Keratinocyte (primary cell): ENCODE measurements around the gene PSMB10. TPM values are rescaled to one million over a fixed set of nuclear protein-coding genes. Genes with fewer than 3 reads are reported as not detected.

Source experiments
- DNase-seq: peaks from one replicate; pipeline ENCODE4 v3.0.0-alpha.2; 2011; ENCODE audit warnings: low read depth, missing footprints, low spot score
- FAIRE-seq: peaks from 2 replicates; lab custom pipeline; 2011; peaks lifted over from hg19 to GRCh38; lab: Jason Lieb, UNC
- H2AFZ ChIP-seq: 2 replicates; pipeline ENCODE4 v1.6.0; 2012; ENCODE audit warnings: low read length, control low read depth, inconsistent platforms; ENCODE audit not compliant: control insufficient read depth
- H3K27ac ChIP-seq: 2 replicates; pipeline ENCODE4 v1.5.1; 2011; ENCODE audit warnings: low read length; ENCODE audit not compliant: control insufficient read depth, insufficient read depth
- H3K27me3 ChIP-seq: 3 replicates; pipeline ENCODE4 v1.6.0; 2011; ENCODE audit warnings: low read length; ENCODE audit not compliant: control insufficient read depth, insufficient read depth; ENCODE audit errors: extremely low read depth
- H3K36me3 ChIP-seq, 2 experiments: 2 replicates in 1 of 2; 3 replicates in 1 of 2; pipeline ENCODE4 v1.5.1; 2011; ENCODE audit warnings: low read length in 2 of 2, mild to moderate bottlenecking in 1 of 2; ENCODE audit not compliant: control insufficient read depth in 2 of 2, insufficient read depth in 2 of 2; ENCODE audit errors: extremely low read depth in 1 of 2
- H3K4me1 ChIP-seq: 3 replicates; pipeline ENCODE4 v1.5.1; 2011; ENCODE audit warnings: low read length; ENCODE audit not compliant: control insufficient read depth, insufficient read depth; ENCODE audit errors: extremely low read depth
- H3K4me2 ChIP-seq: 3 replicates; pipeline ENCODE4 v1.6.0; 2011; ENCODE audit warnings: low read depth, low read length; ENCODE audit not compliant: control insufficient read depth, insufficient read depth; ENCODE audit errors: extremely low read depth
- H3K4me3 ChIP-seq, 3 experiments: fragments of 200-600 bp in 1 of 3; sonication (generic) in 1 of 3; 2 replicates in 2 of 3; 3 replicates in 1 of 3; pipeline ENCODE4 v1.5.1; 2011 to 2016; ENCODE audit warnings: low read length in 3 of 3, mild to moderate bottlenecking in 3 of 3, control low read depth in 2 of 3, inconsistent platforms in 1 of 3, low read depth in 1 of 3, mixed read lengths in 1 of 3, mixed run types in 1 of 3, moderate library complexity in 1 of 3; ENCODE audit not compliant: control insufficient read depth in 2 of 3, insufficient read depth in 2 of 3; ENCODE audit errors: extremely low read depth in 1 of 3
- H3K79me2 ChIP-seq: 2 replicates; pipeline ENCODE4 v1.6.0; 2012; ENCODE audit warnings: low read length; ENCODE audit not compliant: control insufficient read depth, insufficient read depth
- H3K9ac ChIP-seq: 3 replicates; pipeline ENCODE4 v1.6.0; 2011; ENCODE audit warnings: low read length; ENCODE audit not compliant: control insufficient read depth, insufficient read depth; ENCODE audit errors: extremely low read depth
- H3K9me1 ChIP-seq: 3 replicates; pipeline ENCODE4 v1.6.0; 2011; ENCODE audit warnings: low read length; ENCODE audit not compliant: control insufficient read depth, insufficient read depth; ENCODE audit errors: extremely low read depth
- H3K9me3 ChIP-seq: 2 replicates; pipeline ENCODE4 v1.5.1; 2012; ENCODE audit warnings: low read depth, low read length; ENCODE audit not compliant: control insufficient read depth
- H4K20me1 ChIP-seq: 3 replicates; pipeline ENCODE4 v1.6.0; 2011; ENCODE audit warnings: low read length; ENCODE audit not compliant: control insufficient read depth, insufficient read depth; ENCODE audit errors: extremely low read depth
- CTCF ChIP-seq, 3 experiments: IDR thresholded peaks in 1 of 3; conservative IDR thresholded peaks in 1 of 3; optimal IDR thresholded peaks in 1 of 3; 2 replicates in 2 of 3; 3 replicates in 1 of 3; pipeline versions ENCODE3 to v1.5.1; 2011; ENCODE audit warnings: low read length in 3 of 3, mild to moderate bottlenecking in 3 of 3, moderate library complexity in 2 of 3, control low read depth in 1 of 3, inconsistent platforms in 1 of 3; ENCODE audit not compliant: insufficient read depth in 2 of 3; ENCODE audit errors: extremely low read depth in 1 of 3
- EZH2 ChIP-seq: IDR thresholded peaks from one replicate; pipeline ENCODE4 v1.6.1; 2012; ENCODE audit warnings: inconsistent platforms, mild to moderate bottlenecking, low read length, moderate library complexity
- dilution Hi-C: fragments of 300-500 bp; cut with MboI; formaldehyde crosslinking; loops from one replicate; pipeline ENCODE4 v1.7.0; 2020; ENCODE audit warnings: low sequenced_read_pairs; ENCODE audit not compliant: extremely low pct_ligation_motif_present
- polyA plus RNA-seq, 5 experiments: library from polyadenylated mRNA; depleted of rRNA in 3 of 5; stranded (reverse) in 3 of 5; stranded (forward) in 1 of 5; unstranded in 1 of 5; fragments of >200 nt; gene quantifications; 1 replicate in 1 of 5; 2 replicates in 3 of 5; 3 replicates in 1 of 5; pipeline versions ENCODE4 v1.2.1 to v1.2.3, GENCODE V29; 2011 to 2012; ENCODE audit warnings: missing spikeins in 2 of 5, low read depth in 1 of 5, low replicate concordance in 1 of 5

Gene PSMB10
- polyA plus RNA-seq, 1 donor (not counting 4 experiments of a cell fraction or from before 2014, with no cell fraction given), result 11.1 TPM

GRCh38 chr16:67968400-67969253 lies 32.0 kb upstream of the PSMB10 start, which contains the start of gene SLC12A4:
Gene SLC12A4 (minus strand): TSS chr16:67968637. CDS start chr16:67968553, 84 bp downstream.
- H3K79me2 ChIP-seq, result peaks cover 38% of the 10 kb centered on the region
- peaks cover 43% of the 10 kb centered on the region for H3K4me1 ChIP-seq
- peak within 1 kb of the TSS; percentile 95 for H3K4me2 ChIP-seq
- H3K9me3 ChIP-seq, result no peaks in the 10 kb centered on the region
- H4K20me1 ChIP-seq, result no peaks in the 10 kb centered on the region
- no peaks in the 10 kb centered on the region for H3K9me1 ChIP-seq
- peak within 1 kb of the TSS; percentile 89 for H3K27ac ChIP-seq
- dilution Hi-C loops, result no loop called here
- no peak for FAIRE-seq
- TF ChIP-seq EZH2 (no peak), CTCF (optimal IDR thresholded peaks at IDR 0.05 in 1 of 3, IDR thresholded peaks at IDR 0.05 in 1 of 3, conservative IDR thresholded peaks at IDR 0.05 in 1 of 3; ENCODE audit: extremely low read depth in 1 of 3, insufficient read depth in 2 of 3, low read length in 3 of 3) (no peak)
- H3K27me3 ChIP-seq, result no peaks in the 10 kb centered on the region
- peaks cover 0 to 14% of the 10 kb centered on the region in 2 experiments for H3K36me3 ChIP-seq
- H2AFZ ChIP-seq, result peak within 1 kb of the TSS; percentile 81
- peak within 1 kb of the TSS; percentile 64 to 91 (median 73) for H3K4me3 ChIP-seq
- H3K9ac ChIP-seq, result peak within 1 kb of the TSS; percentile 94
- no peak for DNase-seq

GRCh38 chr16:67967958-67968399 lies 31.3 kb upstream of the PSMB10 start:
- FAIRE-seq, result no peak
- H4K20me1 ChIP-seq, result no peaks in the 10 kb centered on the region
- peaks cover 50% of the 10 kb centered on the region for H3K4me1 ChIP-seq
- no peaks in the 10 kb centered on the region for H3K27me3 ChIP-seq
- no peak for TF ChIP-seq EZH2
- TF ChIP-seq CTCF (optimal IDR thresholded peaks at IDR 0.05 in 1 of 3, IDR thresholded peaks at IDR 0.05 in 1 of 3, conservative IDR thresholded peaks at IDR 0.05 in 1 of 3; ENCODE audit: extremely low read depth in 1 of 3, insufficient read depth in 2 of 3, low read length in 3 of 3), result no peak
- H3K9me3 ChIP-seq, result no peaks in the 10 kb centered on the region
- peak overlapping the region; percentile 89 for H3K27ac ChIP-seq
- H3K9ac ChIP-seq, result peak overlapping the region; percentile 94
- DNase-seq, result no peak
- H3K4me3 ChIP-seq, result peak overlapping the region; percentile 64 to 91 (median 73)
- peak overlapping the region; percentile 83 for H3K4me2 ChIP-seq
- H3K9me1 ChIP-seq, result no peaks in the 10 kb centered on the region
- H3K36me3 ChIP-seq, result peaks cover 0 to 21% of the 10 kb centered on the region in 2 experiments
- dilution Hi-C loops, result no loop called here
- H2AFZ ChIP-seq, result no peak overlapping the region
- H3K79me2 ChIP-seq, result peaks cover 38% of the 10 kb centered on the region
